ENCODE data around the gene PSTPIP1. TPM values are rescaled to one million over a fixed set of nuclear protein-coding genes. Genes with fewer than 3 reads are reported as not detected.

Gene PSTPIP1
- total and polyA plus RNA-seq, 10 of the 15 experiments (the other 5 are each of a cell fraction or from before 2014, with no cell fraction given), result 0.50 to 29.3 (median 14.5) TPM

DNA sequence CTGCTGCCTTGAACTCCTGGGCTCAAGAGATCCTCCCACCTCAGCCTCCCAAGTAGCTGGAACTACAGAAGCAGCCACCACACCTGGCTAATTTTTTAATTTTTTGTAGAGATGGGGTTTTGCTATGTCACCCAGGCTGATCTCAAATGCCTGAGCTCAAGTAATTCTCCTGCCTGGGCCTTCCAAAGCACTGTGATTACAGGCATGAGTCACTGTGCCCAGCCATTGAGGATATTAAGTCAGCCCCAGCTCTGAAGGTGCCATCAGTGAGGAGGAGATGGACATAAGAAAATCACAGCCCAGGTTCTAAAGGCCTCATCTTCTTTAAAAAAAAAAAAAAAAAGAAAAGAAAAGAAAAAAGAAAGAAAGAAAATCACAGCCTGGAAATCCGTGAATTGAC lies 26.6 kb upstream of the PSTPIP1 start:
- in situ Hi-C loops (cut with MboI) (no loop called here), intact Hi-C loops (cut with micrococcal nuclease; ENCODE audit: unreplicated experiment) (no loop called here)
- CTCF ChIA-PET, result interaction anchor here (0.9 kb wide), 1 partner anchor 64 kb away, joined by 3 read pairs; no protein-coding TSS in a partner anchor

More for the DNA sequence above, 26.6 kb upstream of the PSTPIP1 start:
- no peak for DNase-seq (ENCODE audit: low read depth, low spot score)
- no peak overlapping the region for H3K4me2 ChIP-seq (ENCODE audit: control insufficient read depth, insufficient read depth)
- no peaks in the 10 kb centered on the region for H4K20me1 ChIP-seq (ENCODE audit: control insufficient read depth, insufficient read depth)
- no peaks in the 10 kb centered on the region for H3K36me3 ChIP-seq (ENCODE audit: control insufficient read depth in 2 of 2, insufficient read depth in 2 of 2, low read length in 1 of 2)
- SMC1A ChIA-PET (ENCODE audit: uncharacterized antibody, unreplicated experiment), result interaction anchor here (14.1 kb wide), 1 partner anchor 57 kb away, joined by 375 read pairs; no protein-coding TSS in a partner anchor
- no peak overlapping the region for H2AFZ ChIP-seq (ENCODE audit: control insufficient read depth, low read depth, low read length)
- H3K27me3 ChIP-seq (replicated peaks in 1 of 2; ENCODE audit: control insufficient read depth in 2 of 2, insufficient read depth in 2 of 2, low read length in 1 of 2), result no peaks in the 10 kb centered on the region; a peak in 1 of 4 replicates
- no peak for FAIRE-seq
- H3K4me1 ChIP-seq (ENCODE audit: control insufficient read depth, insufficient read depth, low read length), result no peaks in the 10 kb centered on the region
- RAD21 ChIA-PET (ENCODE audit: unreplicated experiment), result interaction anchor here (0.8 kb wide), 1 partner anchor 62 kb away, joined by 3 read pairs; no protein-coding TSS in a partner anchor
- no peak overlapping the region for H3K9ac ChIP-seq (ENCODE audit: control insufficient read depth, insufficient read depth, low read length)
- TF ChIP-seq RCOR1 (conservative IDR thresholded peaks at IDR 0.05; ENCODE audit: low read depth, low read length), result no peak
- TF ChIP-seq, protein P1, sequence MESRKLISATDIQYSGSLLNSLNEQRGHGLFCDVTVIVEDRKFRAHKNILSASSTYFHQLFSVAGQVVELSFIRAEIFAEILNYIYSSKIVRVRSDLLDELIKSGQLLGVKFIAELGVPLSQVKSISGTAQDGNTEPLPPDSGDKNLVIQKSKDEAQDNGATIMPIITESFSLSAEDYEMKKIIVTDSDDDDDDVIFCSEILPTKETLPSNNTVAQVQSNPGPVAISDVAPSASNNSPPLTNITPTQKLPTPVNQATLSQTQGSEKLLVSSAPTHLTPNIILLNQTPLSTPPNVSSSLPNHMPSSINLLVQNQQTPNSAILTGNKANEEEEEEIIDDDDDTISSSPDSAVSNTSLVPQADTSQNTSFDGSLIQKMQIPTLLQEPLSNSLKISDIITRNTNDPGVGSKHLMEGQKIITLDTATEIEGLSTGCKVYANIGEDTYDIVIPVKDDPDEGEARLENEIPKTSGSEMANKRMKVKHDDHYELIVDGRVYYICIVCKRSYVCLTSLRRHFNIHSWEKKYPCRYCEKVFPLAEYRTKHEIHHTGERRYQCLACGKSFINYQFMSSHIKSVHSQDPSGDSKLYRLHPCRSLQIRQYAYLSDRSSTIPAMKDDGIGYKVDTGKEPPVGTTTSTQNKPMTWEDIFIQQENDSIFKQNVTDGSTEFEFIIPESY (IDR thresholded peaks at IDR 0.05), result no peak
- no peak for TF ChIP-seq ATF7 (IDR thresholded peaks at IDR 0.05; ENCODE audit: low read depth)
- TF ChIP-seq JUNB (IDR thresholded peaks at IDR 0.05), result no peak
- TF ChIP-seq PML (IDR thresholded peaks at IDR 0.05; ENCODE audit: low read length), result no peak
- TF ChIP-seq BHLHE40 (IDR thresholded peaks at IDR 0.05; ENCODE audit: borderline replicate concordance in 1 of 2, low read depth in 2 of 2, low read length in 1 of 2), result no peak
- no peak for TF ChIP-seq USF2 (IDR thresholded peaks at IDR 0.05; ENCODE audit: borderline replicate concordance, low read depth, low read length)
- no peak for TF ChIP-seq PAX5 (IDR thresholded peaks at IDR 0.05; ENCODE audit: borderline replicate concordance, low read depth, low read length)
- TF ChIP-seq, protein P2, sequence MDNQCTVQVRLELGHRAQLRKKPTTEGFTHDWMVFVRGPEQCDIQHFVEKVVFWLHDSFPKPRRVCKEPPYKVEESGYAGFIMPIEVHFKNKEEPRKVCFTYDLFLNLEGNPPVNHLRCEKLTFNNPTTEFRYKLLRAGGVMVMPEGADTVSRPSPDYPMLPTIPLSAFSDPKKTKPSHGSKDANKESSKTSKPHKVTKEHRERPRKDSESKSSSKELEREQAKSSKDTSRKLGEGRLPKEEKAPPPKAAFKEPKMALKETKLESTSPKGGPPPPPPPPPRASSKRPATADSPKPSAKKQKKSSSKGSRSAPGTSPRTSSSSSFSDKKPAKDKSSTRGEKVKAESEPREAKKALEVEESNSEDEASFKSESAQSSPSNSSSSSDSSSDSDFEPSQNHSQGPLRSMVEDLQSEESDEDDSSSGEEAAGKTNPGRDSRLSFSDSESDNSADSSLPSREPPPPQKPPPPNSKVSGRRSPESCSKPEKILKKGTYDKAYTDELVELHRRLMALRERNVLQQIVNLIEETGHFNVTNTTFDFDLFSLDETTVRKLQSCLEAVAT (IDR thresholded peaks at IDR 0.05), result no peak
- BruUV-seq (replicated peaks), result no TSS peak
- POLR2A ChIA-PET, result no interaction called here
- no peaks in the 10 kb centered on the region for H3K79me2 ChIP-seq (ENCODE audit: control insufficient read depth, insufficient read depth, low read length)
- WGBS (ENCODE audit: insufficient coverage, insufficient replicate concordance, low lambda C conversion rate, missing lambda C conversion rate), result 0% methylated on average over 1 of the region's 1 CpG
- no peak for ATAC-seq
- H3K9me3 ChIP-seq (replicated peaks; ENCODE audit: control insufficient read depth, insufficient read depth, low read length), result no peaks in the 10 kb centered on the region
- H3K27ac ChIP-seq (ENCODE audit: control insufficient read depth, insufficient read depth), result no peak overlapping the region
- H3K4me3 ChIP-seq, result no peak overlapping the region
